RWPE2 (cell line): ENCODE measurements around the gene KDM3A.

ENCODE experiments used
- ATAC-seq: fragments of 200-7000 bp; cut with Tn5 transposase; 3 replicates; pipeline ENCODE4 v1.9.1; 2021; ENCODE audit warnings: low read depth
- DNase-seq: peaks from one replicate; pipeline ENCODE4 v3.0.0-alpha.2; 2020; ENCODE audit warnings: low spot score
- H3K27ac ChIP-seq: fragments of 450-650 bp; 2 replicates; pipeline ENCODE4 v1.5.1; 2017; ENCODE audit warnings: mild to moderate bottlenecking; ENCODE audit not compliant: poor library complexity, severe bottlenecking
- H3K27me3 ChIP-seq: fragments of 250-450 bp; sonication (Bioruptor Pico); 2 replicates; pipeline ENCODE4 v1.5.1; 2021; ENCODE audit warnings: mild to moderate bottlenecking, moderate library complexity; ENCODE audit not compliant: insufficient read depth, poor library complexity, severe bottlenecking
- H3K36me3 ChIP-seq: fragments of 250-450 bp; sonication (Bioruptor Pico); 2 replicates; pipeline ENCODE4 v1.5.1; 2020; ENCODE audit warnings: low read depth, mild to moderate bottlenecking, moderate library complexity
- H3K4me1 ChIP-seq: fragments of 250-450 bp; sonication (Bioruptor Pico); 2 replicates; pipeline ENCODE4 v1.5.1; 2021; ENCODE audit warnings: mild to moderate bottlenecking, moderate library complexity; ENCODE audit not compliant: insufficient read depth, poor library complexity, severe bottlenecking
- H3K4me3 ChIP-seq: fragments of 250-450 bp; sonication (Bioruptor Pico); 2 replicates; pipeline ENCODE4 v1.5.1; 2021; ENCODE audit warnings: mild to moderate bottlenecking, moderate library complexity; ENCODE audit not compliant: severe bottlenecking
- H3K9me3 ChIP-seq: fragments of 250-450 bp; sonication (Bioruptor Pico); 2 replicates; pipeline ENCODE4 v1.5.1; 2021; ENCODE audit warnings: mild to moderate bottlenecking, moderate library complexity; ENCODE audit not compliant: severe bottlenecking
- TF ChIP-seq, protein P1 (sequence below): fragments of 450-650 bp; IDR thresholded peaks from one replicate; pipeline ENCODE4 v1.5.1; 2017; ENCODE audit warnings: mild to moderate bottlenecking, moderate library complexity; ENCODE audit not compliant: poor library complexity, severe bottlenecking

KDM3A gene

GRCh38 chr2:86466306-86466705, 25.1 kb downstream of the KDM3A start:
- H3K36me3 ChIP-seq: peaks cover 89% of the 10 kb centered on the region
- no peaks in the 10 kb centered on the region for H3K27me3 ChIP-seq
- ATAC-seq (no peak), DNase-seq (no peak)
- H3K4me1 ChIP-seq: no peaks in the 10 kb centered on the region
- no peak overlapping the region for H3K4me3 ChIP-seq
- H3K27ac ChIP-seq: no peak overlapping the region
- no peaks in the 10 kb centered on the region for H3K9me3 ChIP-seq
- TF ChIP-seq, protein P1, sequence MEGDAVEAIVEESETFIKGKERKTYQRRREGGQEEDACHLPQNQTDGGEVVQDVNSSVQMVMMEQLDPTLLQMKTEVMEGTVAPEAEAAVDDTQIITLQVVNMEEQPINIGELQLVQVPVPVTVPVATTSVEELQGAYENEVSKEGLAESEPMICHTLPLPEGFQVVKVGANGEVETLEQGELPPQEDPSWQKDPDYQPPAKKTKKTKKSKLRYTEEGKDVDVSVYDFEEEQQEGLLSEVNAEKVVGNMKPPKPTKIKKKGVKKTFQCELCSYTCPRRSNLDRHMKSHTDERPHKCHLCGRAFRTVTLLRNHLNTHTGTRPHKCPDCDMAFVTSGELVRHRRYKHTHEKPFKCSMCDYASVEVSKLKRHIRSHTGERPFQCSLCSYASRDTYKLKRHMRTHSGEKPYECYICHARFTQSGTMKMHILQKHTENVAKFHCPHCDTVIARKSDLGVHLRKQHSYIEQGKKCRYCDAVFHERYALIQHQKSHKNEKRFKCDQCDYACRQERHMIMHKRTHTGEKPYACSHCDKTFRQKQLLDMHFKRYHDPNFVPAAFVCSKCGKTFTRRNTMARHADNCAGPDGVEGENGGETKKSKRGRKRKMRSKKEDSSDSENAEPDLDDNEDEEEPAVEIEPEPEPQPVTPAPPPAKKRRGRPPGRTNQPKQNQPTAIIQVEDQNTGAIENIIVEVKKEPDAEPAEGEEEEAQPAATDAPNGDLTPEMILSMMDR: no peak

GRCh38 chr2:86468162-86469033, 27.2 kb downstream of the KDM3A start:
- Histone ChIP-seq H3K27me3 (no peaks in the 10 kb centered on the region), H3K27ac (no peak overlapping the region), H3K36me3 (peaks cover 91% of the 10 kb centered on the region), H3K4me3 (no peak overlapping the region), H3K9me3 (no peaks in the 10 kb centered on the region), H3K4me1 (no peaks in the 10 kb centered on the region)
- TF ChIP-seq, protein P1: no peak
- DNase-seq (no peak), ATAC-seq (no peak)

DNA sequence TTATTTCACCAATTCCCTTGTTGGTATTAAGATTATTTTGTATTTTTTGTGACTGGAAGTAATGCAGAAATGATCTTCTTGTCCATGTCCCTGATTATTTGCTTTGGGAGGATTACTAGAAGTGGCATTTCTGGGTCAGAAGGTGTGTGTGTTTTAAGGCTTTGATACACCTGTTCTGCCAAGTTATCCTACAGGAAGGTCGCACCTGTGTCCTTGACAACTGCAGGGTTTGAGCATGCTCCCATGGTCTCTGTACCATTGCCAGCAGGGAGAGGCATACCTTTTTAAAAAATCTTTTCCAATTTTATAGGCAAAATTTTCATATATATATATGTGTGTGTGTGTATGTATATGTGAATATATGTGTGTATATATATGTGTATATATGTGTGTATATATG, 29.7 kb downstream of the KDM3A start:
- peaks cover 93% of the 10 kb centered on the region for H3K36me3 ChIP-seq

GRCh38 chr2:86471637-86472036, 30.5 kb downstream of the KDM3A start:
- Histone ChIP-seq H3K36me3 (peaks cover 93% of the 10 kb centered on the region), H3K27me3 (no peaks in the 10 kb centered on the region), H3K27ac (no peak overlapping the region), H3K4me3 (no peak overlapping the region), H3K9me3 (no peaks in the 10 kb centered on the region), H3K4me1 (no peaks in the 10 kb centered on the region)
- ATAC-seq (no peak), DNase-seq (no peak)
- TF ChIP-seq, protein P1: no peak

More for the DNA sequence above, 29.7 kb downstream of the KDM3A start:
- no peak for DNase-seq
- Histone ChIP-seq H3K9me3 (no peaks in the 10 kb centered on the region), H3K27ac (no peak overlapping the region), H3K4me1 (no peaks in the 10 kb centered on the region), H3K4me3 (no peak overlapping the region), H3K27me3 (no peaks in the 10 kb centered on the region)
- TF ChIP-seq, protein P1: no peak
- no peak for ATAC-seq

- Histone ChIP-seq H3K36me3 (peaks cover 89% of the 10 kb centered on the region), H3K27ac (no peak overlapping the region)
Observed at GRCh38 chr2:86476092-86476491, 34.9 kb downstream of the KDM3A start.

More at GRCh38 chr2:86476092-86476491, 34.9 kb downstream of the KDM3A start:
- DNase-seq (no peak), ATAC-seq (no peak)
- TF ChIP-seq, protein P1: no peak
- Histone ChIP-seq H3K4me3 (no peak overlapping the region), H3K27me3 (no peaks in the 10 kb centered on the region), H3K4me1 (no peaks in the 10 kb centered on the region), H3K9me3 (no peaks in the 10 kb centered on the region)
